Measurements from ENCODE around the gene KDM2B. TPM values are rescaled to one million over a fixed set of nuclear protein-coding genes. Genes with fewer than 3 reads are reported as not detected.
A peak's percentile ranks its signal among the peaks of the same experiment; 100 is the strongest.

The KDM2B gene
- total and polyA plus RNA-seq, 10 of the 15 experiments (the other 5 are each of a cell fraction or from before 2014, with no cell fraction given) = 13.6 to 124 (median 40.4) TPM

GRCh38 chr12:121494093-121494787 lies 86.6 kb downstream of the KDM2B start (continued):
- no peak for TF ChIP-seq ZBTB33 (IDR thresholded peaks at IDR 0.05)
- TF ChIP-seq ASH2L (IDR thresholded peaks at IDR 0.05; ENCODE audit: borderline replicate concordance, low read depth) = no peak
- TF ChIP-seq SMC3 (IDR thresholded peaks at IDR 0.05; ENCODE audit: borderline replicate concordance, low read length) = peak; percentile 73
- 0 out of 2 replicates have a peak, but pooled peaks have one; percentile 55 for TF ChIP-seq SMARCA5 (IDR thresholded peaks at IDR 0.05)
- peak; percentile 36; the same call in 1 of the 2 replicates for TF ChIP-seq FOXM1 (IDR thresholded peaks at IDR 0.05; ENCODE audit: low read depth, low read length)

- Histone ChIP-seq H2AFZ (ENCODE audit: control insufficient read depth, low read depth, low read length) (peak overlapping the region; percentile 31; the same call in 1 of the 2 replicates), H3K4me1 (ENCODE audit: control insufficient read depth, insufficient read depth, low read length) (peaks cover 5% of the 10 kb centered on the region), H3K4me3 (no peak overlapping the region), H3K4me2 (ENCODE audit: control insufficient read depth, insufficient read depth) (no peak overlapping the region), H3K9me3 (replicated peaks; ENCODE audit: control insufficient read depth, insufficient read depth, low read length) (no peaks in the 10 kb centered on the region), H3K27me3 (replicated peaks in 1 of 2; ENCODE audit: control insufficient read depth in 2 of 2, insufficient read depth in 2 of 2, low read length in 1 of 2) (no peaks in the 10 kb centered on the region), H3K9ac (ENCODE audit: control insufficient read depth, insufficient read depth, low read length) (no peak overlapping the region), H3K27ac (ENCODE audit: control insufficient read depth, insufficient read depth) (no peak overlapping the region), H4K20me1 (ENCODE audit: control insufficient read depth, insufficient read depth) (no peaks in the 10 kb centered on the region), H3K36me3 (ENCODE audit: control insufficient read depth in 2 of 2, insufficient read depth in 2 of 2, low read length in 1 of 2) (peaks cover 16 to 21% of the 10 kb centered on the region in 2 experiments; a peak in 3 of 4 replicates), H3K79me2 (ENCODE audit: control insufficient read depth, insufficient read depth, low read length) (peaks cover 2% of the 10 kb centered on the region)
- 38% methylated on average over 15 of the region's 15 CpGs for WGBS (ENCODE audit: insufficient coverage, insufficient replicate concordance, low lambda C conversion rate, missing lambda C conversion rate)
- SMC1A ChIA-PET (ENCODE audit: uncharacterized antibody, unreplicated experiment) = interaction anchor here (1.4 kb wide), 1 partner anchor 178 kb away, joined by 4 read pairs; no protein-coding TSS in a partner anchor
- no peak for FAIRE-seq
- TSS peak; percentile 27 for BruUV-seq (replicated peaks)
- DNase-seq (ENCODE audit: low read depth, low spot score) = no peak
- in situ Hi-C loops (cut with MboI) (loop anchor here (5.0 kb wide), 1 partner anchor 182 kb away; no protein-coding TSS in a partner anchor), intact Hi-C loops (cut with micrococcal nuclease; ENCODE audit: unreplicated experiment) (no loop called here)
- TF ChIP-seq E2F8 (IDR thresholded peaks at IDR 0.05; ENCODE audit: low read depth, partially characterized antibody) (no peak), NFXL1 (IDR thresholded peaks at IDR 0.05; ENCODE audit: borderline replicate concordance) (no peak), SMC3 (IDR thresholded peaks at IDR 0.05; ENCODE audit: borderline replicate concordance, low read length) (no peak), CREM (IDR thresholded peaks at IDR 0.05; ENCODE audit: low read depth) (no peak), REST (IDR thresholded peaks at IDR 0.05; ENCODE audit: low read depth, low read length) (no peak), GATAD2B (conservative IDR thresholded peaks at IDR 0.05; ENCODE audit: low read depth) (no peak), SREBF2 (IDR thresholded peaks at IDR 0.05; ENCODE audit: low read length) (no peak)
- ATAC-seq = no peak
- CTCF ChIA-PET = interaction anchor here (0.6 to 3.2 kb wide), 5 partner anchors 10 to 1485 kb away, joined by 3 to 9 read pairs (median 3); no protein-coding TSS in a partner anchor
- RAD21 ChIA-PET (ENCODE audit: unreplicated experiment) = interaction anchor here (0.6 kb wide), 1 partner anchor 113 kb away, joined by 3 read pairs; no protein-coding TSS in a partner anchor
- POLR2A ChIA-PET = no interaction called here
These were observed 90.2 kb downstream of the KDM2B start for GRCh38 chr12:121490401-121491281.

Data from GM12878 (cell line).